ENCODE results near the gene ZSCAN22.

ZSCAN22 gene

DNA sequence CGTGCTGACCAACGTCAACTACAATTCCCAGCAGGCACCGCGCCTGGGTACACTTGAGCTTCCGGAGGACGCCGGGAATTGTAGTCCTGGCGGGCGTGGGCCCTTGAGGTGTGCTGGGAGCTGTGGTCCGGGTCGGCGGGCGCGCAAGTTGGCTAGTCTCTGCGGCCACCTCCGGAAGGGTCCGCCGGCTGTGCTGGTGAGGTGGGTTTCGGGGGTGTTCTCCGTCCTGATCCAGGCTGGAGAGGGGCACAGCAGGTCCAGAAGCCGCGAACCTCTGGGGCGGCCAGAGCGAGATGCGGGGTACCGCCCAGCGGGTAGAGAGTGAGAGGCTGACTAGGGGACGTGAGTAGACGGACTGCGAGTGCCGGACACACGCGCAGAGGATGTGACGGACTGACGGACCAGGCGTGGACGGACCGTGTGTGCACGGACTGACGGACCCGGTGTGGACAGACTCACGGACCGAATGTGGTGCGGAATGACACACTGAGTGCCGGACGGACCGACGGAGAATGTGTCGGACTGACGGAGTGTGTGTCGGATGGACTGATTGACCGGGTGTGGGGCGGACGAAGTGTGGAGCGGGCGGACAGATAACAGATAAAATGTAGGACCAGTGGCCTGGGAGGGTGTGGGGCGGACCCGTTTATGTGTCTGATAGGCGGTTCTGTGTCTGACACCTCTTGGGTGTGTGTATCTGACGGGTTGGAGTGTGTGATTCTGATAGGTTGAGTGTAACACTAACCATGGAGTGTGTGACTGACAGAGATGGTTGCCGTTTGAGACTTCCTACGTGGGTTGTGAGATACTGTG, at the start of gene ZSCAN22:
TSS of gene ZSCAN22 (plus strand) at position 81 of the 813 bp plus-strand sequence. CDS start 7,809 bp downstream, outside the sequence.
- in situ Hi-C loops (cut with MboI; ENCODE audit: low sequenced_read_pairs, unreplicated experiment): no loop called here
- TF ChIP-seq, protein P1, sequence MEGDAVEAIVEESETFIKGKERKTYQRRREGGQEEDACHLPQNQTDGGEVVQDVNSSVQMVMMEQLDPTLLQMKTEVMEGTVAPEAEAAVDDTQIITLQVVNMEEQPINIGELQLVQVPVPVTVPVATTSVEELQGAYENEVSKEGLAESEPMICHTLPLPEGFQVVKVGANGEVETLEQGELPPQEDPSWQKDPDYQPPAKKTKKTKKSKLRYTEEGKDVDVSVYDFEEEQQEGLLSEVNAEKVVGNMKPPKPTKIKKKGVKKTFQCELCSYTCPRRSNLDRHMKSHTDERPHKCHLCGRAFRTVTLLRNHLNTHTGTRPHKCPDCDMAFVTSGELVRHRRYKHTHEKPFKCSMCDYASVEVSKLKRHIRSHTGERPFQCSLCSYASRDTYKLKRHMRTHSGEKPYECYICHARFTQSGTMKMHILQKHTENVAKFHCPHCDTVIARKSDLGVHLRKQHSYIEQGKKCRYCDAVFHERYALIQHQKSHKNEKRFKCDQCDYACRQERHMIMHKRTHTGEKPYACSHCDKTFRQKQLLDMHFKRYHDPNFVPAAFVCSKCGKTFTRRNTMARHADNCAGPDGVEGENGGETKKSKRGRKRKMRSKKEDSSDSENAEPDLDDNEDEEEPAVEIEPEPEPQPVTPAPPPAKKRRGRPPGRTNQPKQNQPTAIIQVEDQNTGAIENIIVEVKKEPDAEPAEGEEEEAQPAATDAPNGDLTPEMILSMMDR (IDR thresholded peaks at IDR 0.05; ENCODE audit: borderline replicate concordance, control extremely low read depth, extremely low read depth, insufficient read depth, missing control alignments): no peak
- DNase-seq (ENCODE audit: low spot score): peak; percentile 97

GRCh38 chr19:58277197-58277596, 49.6 kb upstream of the ZSCAN22 start:
- TF ChIP-seq, protein P1 (IDR thresholded peaks at IDR 0.05; ENCODE audit: borderline replicate concordance, control extremely low read depth, extremely low read depth, insufficient read depth, missing control alignments): no peak
- in situ Hi-C loops (cut with MboI; ENCODE audit: low sequenced_read_pairs, unreplicated experiment): no loop called here
- no peak for DNase-seq (ENCODE audit: low spot score)

DNA sequence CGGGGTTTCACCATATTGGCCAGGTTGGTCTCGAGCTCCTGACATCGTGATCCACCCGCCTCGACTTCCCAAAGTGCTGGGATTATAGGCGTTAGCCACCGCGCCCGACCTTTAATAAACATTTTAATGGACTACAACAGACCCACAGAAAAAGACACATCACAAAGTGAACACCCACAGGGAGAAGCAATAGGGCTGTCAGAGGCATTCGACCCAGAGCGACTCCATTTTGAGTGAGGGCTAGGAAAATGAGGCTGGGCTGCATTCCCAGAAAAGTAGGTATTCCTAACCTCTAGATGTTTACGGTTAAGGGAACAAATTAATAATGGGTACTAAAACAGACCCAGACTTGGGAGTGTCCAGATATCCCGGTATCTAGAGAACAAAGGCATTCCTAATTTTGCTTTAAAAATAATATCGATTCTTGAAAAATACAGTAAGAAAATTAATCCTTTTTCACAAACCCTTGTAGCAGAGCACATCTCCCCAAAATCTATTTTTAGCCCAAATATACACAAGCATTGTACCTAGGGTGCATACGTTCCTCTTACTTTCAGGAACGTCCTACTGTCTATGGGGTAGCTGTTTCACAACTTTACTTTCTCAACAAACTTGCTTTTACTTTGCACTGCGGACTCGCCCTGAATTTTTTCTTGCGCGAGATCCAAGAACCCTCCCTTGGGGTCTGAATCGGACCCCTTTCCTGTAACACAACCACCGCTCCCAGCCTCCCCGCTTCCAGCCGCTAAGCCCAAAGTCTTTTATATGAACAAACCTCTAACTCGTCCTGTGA, 48.9 kb upstream of the ZSCAN22 start:
- TF ChIP-seq, protein P1 (IDR thresholded peaks at IDR 0.05; ENCODE audit: borderline replicate concordance, control extremely low read depth, extremely low read depth, insufficient read depth, missing control alignments): no peak
- no peak for DNase-seq (ENCODE audit: low spot score)
- in situ Hi-C loops (cut with MboI; ENCODE audit: low sequenced_read_pairs, unreplicated experiment): no loop called here

GRCh38 chr19:58278541-58279041, 48.2 kb upstream of the ZSCAN22 start, which contains the start of gene ZNF8:
Gene ZNF8, plus strand, starts transcription at chr19:58278955. Its CDS starts 127 bp downstream, at chr19:58279082.
- in situ Hi-C loops (cut with MboI; ENCODE audit: low sequenced_read_pairs, unreplicated experiment): no loop called here
- TF ChIP-seq, protein P1 (IDR thresholded peaks at IDR 0.05; ENCODE audit: borderline replicate concordance, control extremely low read depth, extremely low read depth, insufficient read depth, missing control alignments): no peak
- DNase-seq (ENCODE audit: low spot score): peak; percentile 100

DNA sequence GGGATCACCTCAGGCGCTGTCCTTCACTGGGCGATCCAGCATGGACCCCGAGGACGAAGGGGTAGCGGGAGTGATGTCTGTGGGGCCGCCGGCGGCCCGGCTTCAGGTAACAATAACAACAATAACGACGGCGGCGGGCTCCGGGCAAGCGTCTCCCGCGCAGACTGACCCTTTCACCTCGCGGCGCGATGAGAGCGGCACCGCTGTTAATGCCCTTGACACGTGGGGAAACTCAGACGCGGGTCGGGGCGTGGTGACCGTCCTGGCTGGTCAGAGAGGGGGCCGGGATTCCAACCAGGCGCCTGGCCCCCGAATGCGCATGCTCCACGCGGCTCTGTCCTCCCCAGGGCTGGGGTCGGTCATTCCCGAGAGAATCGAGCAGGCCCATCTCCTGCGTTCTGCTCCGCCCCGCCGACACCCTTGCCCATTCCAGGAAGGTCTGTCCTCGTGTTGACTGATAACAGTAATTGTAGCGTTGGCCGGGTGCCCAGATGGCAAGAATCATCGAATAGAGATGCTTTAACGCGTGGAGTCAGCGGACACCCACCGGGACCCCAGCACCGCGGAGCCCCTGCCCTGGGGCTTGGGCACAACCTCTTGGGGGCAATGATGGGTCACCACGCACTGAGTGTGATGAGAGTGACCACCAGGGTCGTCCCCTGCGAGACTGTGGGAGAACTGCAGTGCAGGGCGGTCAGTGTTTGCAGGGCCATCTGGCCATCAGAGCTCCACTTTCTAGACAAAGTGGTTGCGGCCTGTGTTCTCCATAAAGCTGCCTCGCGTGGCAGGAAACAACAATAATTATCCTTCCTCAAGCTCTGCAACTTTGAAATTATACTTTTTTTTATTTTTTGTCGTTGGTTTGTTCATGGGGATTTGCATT, 47.5 kb upstream of the ZSCAN22 start:
- peak; percentile 65 for DNase-seq (ENCODE audit: low spot score)
- TF ChIP-seq, protein P1 (IDR thresholded peaks at IDR 0.05; ENCODE audit: borderline replicate concordance, control extremely low read depth, extremely low read depth, insufficient read depth, missing control alignments): no peak
- in situ Hi-C loops (cut with MboI; ENCODE audit: low sequenced_read_pairs, unreplicated experiment): no loop called here
